IPS-18c (cell line): Measurements from ENCODE around the gene GYG2.
"Not testable (repeated sequence)": the region's sequence is repeated elsewhere in the genome, so short reads cannot be mapped to it uniquely, and the experiment has no call there.

Experiments used
- H3K4me3 ChIP-seq: 2 replicates; pipeline ENCODE4 v1.7.0; 2013; ENCODE audit warnings: low read depth, mild to moderate bottlenecking, low read length, moderate library complexity; ENCODE audit not compliant: insufficient read depth
- H3K9me3 ChIP-seq: one replicate; pipeline ENCODE4 v1.6.1; 2013; ENCODE audit warnings: mild to moderate bottlenecking, low read length, moderate library complexity; ENCODE audit not compliant: control insufficient read depth, insufficient read depth

Gene GYG2

DNA sequence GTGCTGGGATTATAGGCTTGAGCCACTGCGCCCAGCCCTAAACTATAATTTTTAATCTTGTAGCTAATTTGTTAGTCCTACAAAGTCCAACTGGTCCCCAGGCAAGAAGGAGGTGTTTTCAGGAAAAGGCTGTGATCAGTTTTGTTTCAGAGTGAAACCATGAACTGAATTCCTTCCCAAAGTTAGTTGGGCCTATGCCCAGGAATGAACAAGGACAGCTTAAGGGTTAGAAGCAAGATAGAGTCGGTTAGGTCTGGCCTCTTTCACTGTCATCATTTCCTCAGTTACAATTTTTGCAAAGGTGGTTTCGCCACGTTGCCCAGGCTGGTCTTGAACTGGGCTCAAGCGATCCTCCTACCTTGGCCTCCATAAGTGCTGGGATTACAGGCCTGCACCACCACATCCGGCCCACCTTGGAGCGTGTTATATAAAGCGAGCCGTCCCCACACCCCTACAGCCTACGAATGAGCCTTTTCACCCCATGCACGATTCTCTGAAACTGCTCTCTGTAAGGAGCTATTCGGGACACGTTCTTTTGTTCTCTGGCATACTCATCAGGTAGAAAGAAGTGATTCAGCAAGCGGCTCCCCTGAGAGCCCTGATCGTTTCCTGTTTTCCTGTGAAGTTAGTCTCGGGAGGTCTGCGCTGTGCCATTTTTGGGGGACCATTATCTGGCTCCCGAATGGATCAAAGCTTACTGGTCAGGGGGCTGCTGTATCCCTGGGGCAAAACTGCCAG is 24.5 kb upstream of the GYG2 start:
- H3K9me3 ChIP-seq, H3K4me3 ChIP-seq: not testable (repeated sequence)

DNA sequence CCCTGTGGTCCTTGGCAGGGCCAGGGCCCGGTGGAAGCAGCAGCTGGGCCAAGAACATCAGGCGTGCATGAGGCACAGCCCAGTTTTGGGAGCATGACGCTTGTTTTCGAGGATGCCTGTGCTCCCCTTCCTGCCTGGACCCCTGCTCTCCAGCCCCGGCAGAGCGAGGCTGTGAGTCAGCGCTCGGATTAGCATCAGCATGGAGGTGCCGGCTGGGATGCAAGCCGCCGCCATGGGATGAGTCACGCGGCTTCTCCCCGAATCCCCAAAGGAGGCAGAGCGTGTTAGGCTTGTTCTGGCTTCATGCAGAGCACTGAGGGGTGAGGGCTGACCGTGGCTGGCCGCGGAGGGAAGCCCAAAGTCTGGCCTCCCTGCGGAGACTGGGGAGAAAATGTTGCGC is 23.9 kb upstream of the GYG2 start:
- H3K9me3 ChIP-seq, H3K4me3 ChIP-seq: not testable (repeated sequence)

DNA sequence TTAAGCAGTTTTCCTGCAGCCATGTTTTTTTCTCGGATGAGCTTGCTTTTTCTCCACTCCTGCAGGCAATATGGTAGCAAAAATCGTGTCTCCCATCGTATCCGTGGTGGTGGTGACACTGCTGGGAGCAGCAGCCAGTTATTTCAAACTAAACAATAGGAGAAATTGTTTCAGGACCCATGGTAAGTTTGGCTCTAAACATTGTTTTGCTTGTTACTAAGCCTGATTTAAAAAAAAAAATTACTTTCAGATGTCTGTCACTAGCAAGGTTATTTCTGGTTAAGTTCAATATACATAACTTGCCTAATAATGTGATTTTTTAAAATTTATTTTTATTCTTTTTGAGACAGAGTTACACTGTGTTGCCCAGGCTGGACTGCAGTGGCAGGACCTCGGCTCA is 17.5 kb upstream of the GYG2 start:
- Histone ChIP-seq H3K9me3 (peaks cover 2% of the 10 kb centered on the region), H3K4me3 (no peak overlapping the region)

DNA sequence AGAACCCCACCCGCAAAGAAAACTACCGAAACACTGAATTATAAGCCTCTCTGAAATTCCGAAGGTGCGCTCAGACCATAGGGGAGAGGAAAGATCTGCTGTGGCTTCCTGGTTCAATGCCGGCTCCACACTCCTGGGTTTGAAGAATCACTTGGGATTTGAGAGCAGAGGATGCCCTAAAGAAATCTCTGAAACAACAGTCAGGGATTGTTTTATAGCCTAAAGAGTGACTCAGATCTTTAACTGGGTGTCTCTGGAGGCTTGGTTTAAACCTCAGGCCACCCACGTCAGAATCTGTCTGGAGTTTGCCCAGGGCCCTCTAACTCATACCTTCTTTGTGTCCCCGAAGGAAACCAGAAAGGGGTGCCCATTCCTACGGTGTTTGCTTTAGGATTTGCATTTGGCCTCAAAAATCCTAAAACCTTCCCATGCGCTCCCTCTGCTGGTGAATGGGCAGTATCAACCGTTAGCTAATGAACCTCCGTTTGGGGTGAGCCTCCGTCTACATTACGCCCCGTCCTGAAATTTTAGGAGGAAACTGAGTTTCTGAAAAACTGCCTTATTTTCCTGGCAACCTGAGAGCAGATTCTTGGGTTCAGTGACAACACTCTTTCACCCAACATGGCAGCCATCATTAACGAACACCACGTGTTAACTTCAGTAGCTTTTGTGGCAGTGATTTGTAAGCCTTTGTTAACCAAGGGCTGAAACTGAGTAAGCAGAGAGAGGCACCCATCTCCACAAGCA is 16.4 kb upstream of the GYG2 start:
- H3K4me3 ChIP-seq, H3K9me3 ChIP-seq: not testable (repeated sequence)

DNA sequence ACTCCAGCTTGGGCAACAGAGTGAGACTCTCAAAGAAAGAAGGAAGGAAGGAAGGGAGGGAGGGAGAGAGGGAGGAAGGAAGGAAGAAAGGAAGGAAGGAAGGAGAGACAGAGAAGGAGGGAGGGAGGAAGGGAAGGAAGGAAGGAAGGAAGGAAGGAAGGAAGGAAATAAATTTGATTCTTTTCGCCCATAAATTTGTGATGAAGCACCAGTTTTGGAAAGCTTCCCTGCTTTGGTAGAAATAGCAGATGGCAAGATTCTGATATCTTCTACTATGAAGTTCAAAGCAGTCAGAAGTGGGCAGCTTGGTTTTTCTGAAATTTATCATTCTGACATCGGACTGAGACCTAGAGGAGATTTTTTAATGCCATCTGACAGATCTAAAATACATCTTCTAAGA is 11.7 kb upstream of the GYG2 start:
- Histone ChIP-seq H3K9me3 (no peaks in the 10 kb centered on the region), H3K4me3 (no peak overlapping the region)

DNA sequence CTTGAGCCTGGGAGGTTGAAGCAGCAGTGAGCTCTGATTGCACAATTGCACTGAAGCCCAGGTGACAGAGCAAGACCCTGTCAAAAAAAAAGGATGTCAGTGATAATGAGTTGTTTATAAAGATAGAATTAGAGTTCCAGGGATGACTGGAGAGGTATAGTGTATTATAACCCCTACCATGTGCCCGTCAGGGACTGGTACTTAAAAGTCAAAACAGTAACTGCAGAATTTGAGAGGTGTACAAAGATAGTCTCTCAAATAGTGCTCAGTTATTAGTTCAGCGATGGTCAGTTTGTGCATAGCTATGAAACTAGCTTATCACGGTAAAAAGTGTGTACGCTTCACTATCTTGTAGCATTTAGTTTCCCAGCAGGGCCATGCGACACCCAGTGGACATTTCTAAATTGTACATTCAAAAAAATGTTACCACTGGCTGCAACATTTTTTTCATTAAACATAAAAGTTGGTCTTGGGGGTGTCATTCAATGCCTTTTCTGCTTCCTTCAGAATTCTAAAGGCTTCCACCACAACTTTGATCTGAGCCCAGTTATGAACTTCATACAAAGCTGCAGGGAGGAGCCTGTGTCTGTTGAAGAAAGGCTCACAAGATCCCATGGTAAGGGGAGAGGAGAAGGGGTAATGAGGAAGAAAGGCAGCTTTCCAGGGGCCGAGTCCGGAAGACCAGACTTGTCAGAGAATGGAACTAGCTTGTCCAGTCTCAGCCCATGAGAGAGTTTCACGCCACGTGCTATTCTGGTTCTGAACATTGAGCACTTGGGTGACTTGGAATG is 9.2 kb upstream of the GYG2 start:
- no peaks in the 10 kb centered on the region for H3K9me3 ChIP-seq
- H3K4me3 ChIP-seq: no peak overlapping the region

DNA sequence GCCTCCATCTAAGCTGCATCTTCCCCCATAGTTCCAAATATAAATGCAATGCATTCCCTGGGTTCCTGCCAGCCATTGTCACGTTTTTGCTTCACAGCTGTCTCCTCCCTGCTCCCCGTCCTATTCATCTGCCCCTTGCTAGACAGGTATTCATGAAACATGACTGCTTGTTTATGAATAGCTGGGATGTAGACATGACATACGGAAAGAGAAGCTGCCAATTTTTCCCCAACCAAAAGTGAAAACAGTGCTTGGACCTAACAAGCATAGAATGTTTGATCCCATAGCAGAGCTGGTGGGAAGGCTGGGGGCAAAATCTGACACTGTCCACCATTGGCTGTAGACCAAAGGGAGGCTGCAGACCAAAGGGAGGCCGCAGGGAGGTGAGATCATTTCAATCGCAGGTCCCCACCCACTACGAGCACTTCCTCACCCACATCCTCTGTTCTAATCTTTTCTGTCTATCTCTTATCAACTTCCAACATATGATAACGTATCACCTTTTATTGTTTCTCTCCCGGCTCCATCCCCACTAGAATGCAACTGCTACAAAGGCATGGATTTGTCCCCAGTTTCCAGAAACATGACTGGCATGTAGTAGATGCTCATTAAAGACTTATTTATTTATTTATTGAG is 8.5 kb upstream of the GYG2 start:
- Histone ChIP-seq H3K9me3 (no peaks in the 10 kb centered on the region), H3K4me3 (no peak overlapping the region)

DNA sequence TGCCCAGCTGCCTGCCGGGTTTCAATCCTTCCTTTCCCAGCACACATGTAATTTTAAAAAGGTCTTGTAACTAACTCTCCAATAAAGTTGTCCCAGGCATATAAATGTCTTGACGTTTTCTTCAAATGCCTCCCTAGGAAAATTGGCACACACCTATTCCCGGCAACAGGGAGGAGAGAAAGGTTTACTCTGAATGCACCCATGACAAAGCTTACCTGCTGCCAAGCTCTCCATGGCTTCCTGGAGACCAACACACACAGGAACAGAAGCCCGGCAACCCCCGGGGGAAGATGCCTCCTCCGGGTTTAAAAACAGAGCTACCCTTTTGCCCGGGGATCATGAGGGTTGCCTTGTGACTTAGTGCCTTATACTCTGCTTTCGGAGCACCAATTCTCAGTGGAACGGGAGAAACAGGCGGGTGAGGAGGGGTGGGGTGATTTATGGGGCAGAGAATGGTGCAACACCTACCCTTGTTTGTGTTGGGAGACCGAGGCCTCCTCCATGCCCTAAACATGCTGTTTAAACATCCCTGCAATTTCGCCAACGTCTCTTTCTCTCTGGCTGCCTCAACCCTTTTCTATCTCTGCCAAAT is 4.8 kb upstream of the GYG2 start:
- H3K4me3 ChIP-seq: no peak overlapping the region
- no peaks in the 10 kb centered on the region for H3K9me3 ChIP-seq

DNA sequence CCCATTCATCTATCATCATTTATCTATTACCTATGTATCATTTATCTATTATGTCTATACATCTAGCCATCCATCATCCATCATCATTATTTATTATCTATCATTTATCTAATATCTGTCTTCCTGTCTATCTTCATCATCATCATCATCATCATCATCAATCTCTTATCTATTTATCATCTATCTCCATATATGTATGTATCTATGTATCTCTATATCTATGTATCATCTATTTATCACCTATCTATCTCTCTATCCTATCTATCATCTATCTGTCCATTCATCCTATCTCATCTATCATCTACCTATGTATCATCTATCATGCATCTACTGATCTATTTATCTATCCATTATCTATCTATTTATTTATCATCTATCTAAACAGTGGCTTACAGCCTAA is 3.8 kb upstream of the GYG2 start:
- Histone ChIP-seq H3K4me3 (no peak overlapping the region), H3K9me3 (no peaks in the 10 kb centered on the region)

DNA sequence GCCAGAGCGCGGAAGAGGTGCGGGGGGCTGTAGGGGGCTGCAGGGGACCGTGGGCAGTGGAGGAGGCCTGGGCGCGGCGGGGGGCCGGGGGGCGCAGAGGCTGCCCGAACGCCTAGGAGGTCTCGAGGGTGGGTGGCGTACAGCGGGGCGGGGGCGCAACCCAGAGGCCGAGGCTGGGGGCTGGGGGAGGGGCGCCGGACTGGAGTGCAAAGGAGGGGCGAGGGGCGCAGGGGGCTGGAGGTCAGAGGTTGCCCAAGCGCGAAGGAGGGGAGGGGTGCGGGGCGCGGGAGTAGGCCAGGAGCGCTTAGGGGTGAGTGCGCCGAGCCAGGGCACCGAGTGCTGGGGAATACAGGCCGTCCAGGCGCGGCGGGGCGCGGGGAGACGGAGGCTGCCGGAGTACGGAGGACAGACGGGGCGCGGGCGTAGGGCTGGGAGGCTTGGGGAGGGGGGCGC is 255 bp downstream of the GYG2 start:
- H3K4me3 ChIP-seq: peak overlapping the region; percentile 66
- H3K9me3 ChIP-seq: no peaks in the 10 kb centered on the region

DNA sequence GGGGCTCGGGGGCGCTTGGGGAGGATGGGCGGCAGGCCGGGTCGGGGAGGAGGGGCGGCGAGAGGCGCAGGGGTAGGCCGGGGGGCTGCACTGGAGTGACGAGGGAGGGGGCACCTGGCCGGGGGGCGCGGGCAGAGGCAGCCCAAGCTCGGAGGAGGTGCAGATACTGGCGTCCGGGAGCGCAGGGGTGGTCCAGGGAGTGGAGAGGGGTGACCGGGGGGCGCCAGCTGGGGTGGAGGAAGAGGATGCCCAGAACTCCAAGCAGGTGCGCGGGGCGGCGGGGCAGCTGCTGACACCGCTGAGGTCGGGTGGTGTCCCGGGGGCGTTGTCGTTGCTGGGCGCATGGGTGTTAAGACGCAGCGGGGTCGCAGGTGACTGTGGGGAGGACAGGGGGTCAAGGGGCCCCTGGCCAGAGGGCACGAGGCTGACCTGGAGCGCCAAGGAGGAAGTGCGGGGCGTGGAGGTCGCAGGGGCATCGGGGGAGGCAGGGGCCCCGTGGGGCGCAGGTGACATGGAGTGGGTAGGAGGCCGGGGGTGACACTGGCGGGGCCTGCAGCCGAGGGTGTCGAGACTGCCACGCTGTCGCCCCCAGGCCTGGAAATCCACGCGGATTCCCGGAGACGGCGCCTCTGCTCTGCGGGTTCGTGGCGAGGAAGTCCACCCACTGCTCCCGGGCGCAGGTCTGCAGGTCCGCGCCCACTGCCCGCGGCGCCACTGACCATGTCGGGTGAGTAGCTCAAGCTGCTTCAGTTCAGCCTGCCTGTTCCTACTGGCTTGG is 928 bp downstream of the GYG2 start:
- H3K4me3 ChIP-seq: peak overlapping the region; percentile 66
- H3K9me3 ChIP-seq: no peaks in the 10 kb centered on the region

DNA sequence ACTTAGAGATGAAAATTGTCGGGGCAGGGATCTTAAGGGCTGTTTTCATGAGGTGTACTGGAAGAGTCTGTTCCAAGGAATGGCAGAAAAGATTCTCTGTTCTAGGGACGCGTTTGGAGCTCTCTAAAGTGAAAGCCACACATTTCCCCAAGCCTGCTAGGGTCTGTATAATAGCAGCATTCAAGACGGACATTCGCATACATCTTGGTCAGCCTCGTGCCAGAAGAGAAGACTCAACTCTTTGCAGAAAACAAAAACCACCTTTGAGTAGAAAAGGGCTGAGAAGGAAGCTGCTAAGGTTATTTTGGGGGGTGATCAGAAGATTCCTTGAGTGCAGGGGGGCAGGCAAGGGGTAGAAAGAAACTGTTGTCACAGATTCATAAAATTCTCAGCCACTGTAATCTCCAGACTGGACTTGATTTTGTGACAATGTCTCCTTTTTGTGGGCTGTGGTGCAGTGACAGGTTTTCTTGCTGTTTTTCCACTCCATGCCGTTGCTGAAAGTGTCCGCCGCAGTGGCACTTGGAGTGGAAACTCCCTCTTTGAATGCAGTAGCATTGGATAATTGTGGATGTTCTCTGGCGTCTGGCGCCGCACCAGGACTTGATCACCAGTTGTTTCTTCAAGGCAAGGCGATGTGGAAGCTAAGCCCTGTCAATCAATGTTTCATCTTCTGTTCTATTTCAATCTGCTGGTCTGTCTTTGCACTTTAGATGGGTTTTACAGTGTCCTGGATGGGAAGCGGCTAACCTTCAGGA is 2.9 kb downstream of the GYG2 start:
- no peak overlapping the region for H3K4me3 ChIP-seq

DNA sequence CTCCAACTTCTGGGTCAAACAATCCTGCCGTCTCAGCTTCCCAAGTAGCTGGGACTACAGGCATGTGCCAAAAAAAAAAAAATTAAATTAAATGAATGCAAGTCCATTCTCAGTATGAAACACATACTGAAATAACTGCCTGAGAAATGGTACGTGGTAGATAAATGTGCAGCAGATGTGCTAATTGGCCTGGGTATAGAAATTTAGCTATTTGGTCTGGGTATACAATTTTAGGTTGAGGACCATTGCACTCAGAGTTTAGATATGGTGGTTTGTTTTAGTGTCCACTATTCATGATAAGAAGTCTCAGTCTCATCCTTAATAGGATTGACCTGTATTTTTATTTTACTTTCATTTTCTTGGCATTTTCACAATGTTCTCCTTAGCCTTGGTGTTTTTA is 9.2 kb downstream of the GYG2 start:
- peaks cover 4% of the 10 kb centered on the region for H3K9me3 ChIP-seq

More for the DNA sequence above, 2.9 kb downstream of the GYG2 start:
- peaks cover 2% of the 10 kb centered on the region for H3K9me3 ChIP-seq

DNA sequence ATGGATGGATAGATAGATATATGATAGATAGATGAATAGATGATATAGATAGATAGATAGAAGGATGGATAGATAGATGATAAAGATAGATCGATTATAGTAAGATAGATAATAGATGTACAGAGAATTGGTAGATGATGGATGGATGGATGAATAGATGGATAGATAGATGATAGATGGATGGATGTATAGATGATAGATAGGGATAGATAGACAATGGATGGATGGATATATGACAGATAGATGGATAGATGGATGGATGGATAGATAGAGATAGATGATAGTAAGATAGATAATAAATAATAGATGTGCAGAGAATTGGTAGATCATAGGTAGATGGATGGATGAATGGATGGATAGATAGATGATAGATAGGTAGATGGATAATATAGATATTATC is 12.2 kb downstream of the GYG2 start:
- Histone ChIP-seq H3K4me3 (no peak overlapping the region), H3K9me3 (peaks cover 4% of the 10 kb centered on the region)

More for the DNA sequence above, 9.2 kb downstream of the GYG2 start:
- H3K4me3 ChIP-seq: no peak overlapping the region

DNA sequence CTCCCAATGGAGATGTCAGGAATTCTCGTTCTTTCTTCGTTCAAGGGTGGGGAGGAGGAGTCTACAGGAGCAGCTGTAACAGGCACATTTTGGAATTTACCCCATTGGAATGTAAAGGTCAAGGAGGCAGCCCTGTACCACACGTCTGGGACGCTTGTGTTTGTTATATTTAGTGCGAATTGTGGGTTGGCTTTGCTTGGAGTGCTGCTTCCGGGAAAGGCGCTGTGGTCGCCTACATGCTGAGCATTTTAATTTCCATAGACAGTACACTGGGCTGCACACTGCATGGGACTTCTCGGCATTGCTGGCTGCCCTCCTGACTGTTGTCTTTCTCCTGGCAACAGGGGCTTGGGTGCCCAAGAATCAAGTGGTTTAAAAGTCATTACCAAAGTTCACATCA is 12.8 kb downstream of the GYG2 start:
- peaks cover 2% of the 10 kb centered on the region for H3K9me3 ChIP-seq
- no peak overlapping the region; the same call in 1 of the 2 replicates for H3K4me3 ChIP-seq

DNA sequence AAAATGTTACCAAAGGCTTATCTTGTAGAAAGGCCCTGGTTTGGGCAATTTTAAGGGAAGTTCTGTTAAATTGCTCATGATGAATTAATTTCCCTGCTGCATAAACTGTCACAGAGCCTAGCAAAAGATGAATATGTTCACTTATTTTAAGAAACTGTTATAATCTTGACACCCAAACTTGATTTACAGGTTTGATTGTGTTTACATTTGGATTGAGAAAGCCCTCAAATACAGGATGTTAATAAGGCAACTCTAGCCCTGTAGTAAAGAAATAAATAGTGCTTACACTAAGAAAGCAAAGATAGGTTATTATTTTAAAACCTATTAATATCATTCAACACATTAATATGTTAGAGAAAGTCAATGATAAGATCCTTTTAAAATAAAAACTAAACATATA is 18.3 kb downstream of the GYG2 start:
- no peak overlapping the region for H3K4me3 ChIP-seq
- no peaks in the 10 kb centered on the region for H3K9me3 ChIP-seq
